ENCODE measurements around the gene CSN3. TPM values are rescaled to one million over a fixed set of nuclear protein-coding genes. Genes with fewer than 3 reads are reported as not detected.
"Not testable (repeated sequence)": the region's sequence is repeated elsewhere in the genome, so short reads cannot be mapped to it uniquely, and the experiment has no call there.

The CSN3 gene
- total RNA-seq (2022): not detected in 2 replicates
- Bru-seq, nascent RNA: percentile 13 among the genes with signal in this experiment
- percentile 15 among the genes with signal in this experiment for BruChase-seq, experiment 1, labeled RNA remaining after a 6-hour chase
- BruChase-seq, experiment 2, labeled RNA remaining after a 2-hour chase: percentile 12 among the genes with signal in this experiment
- long read RNA-seq: 0 reads

- H3K27ac Mint-ChIP-seq (ENCODE audit: low read depth, unreplicated experiment); H3K9me3 Mint-ChIP-seq (ENCODE audit: unreplicated experiment); intact Hi-C loops (cut with micrococcal nuclease); H3K4me1 Mint-ChIP-seq (ENCODE audit: insufficient read depth, unreplicated experiment); H3K4me3 Mint-ChIP-seq (ENCODE audit: unreplicated experiment); H3K36me3 Mint-ChIP-seq (ENCODE audit: insufficient read depth, unreplicated experiment); POLR2A ChIA-PET; BruUV-seq (replicated peaks); DNase-seq (ENCODE audit: unreplicated experiment): not testable (repeated sequence)
- peaks cover 11% of the 10 kb centered on the region for H3K27me3 Mint-ChIP-seq (ENCODE audit: insufficient read depth, unreplicated experiment)
- CTCF ChIA-PET: interaction anchor here (0.6 kb wide), 1 partner anchor 328 kb away, joined by 4 read pairs; no protein-coding TSS in a partner anchor
These were observed at the start of gene CSN3 for GRCh38 chr4:70242297-70242696. Gene CSN3, plus strand, starts transcription at chr4:70242597. Its CDS starts 2,223 bp downstream, at chr4:70244820.

GRCh38 chr4:70192895-70193294 lies 49.5 kb upstream of the CSN3 start:
- Mint-ChIP-seq H3K27ac (ENCODE audit: low read depth, unreplicated experiment) (no peak overlapping the region), H3K9me3 (ENCODE audit: unreplicated experiment) (no peaks in the 10 kb centered on the region), H3K27me3 (ENCODE audit: insufficient read depth, unreplicated experiment) (peaks cover 75% of the 10 kb centered on the region), H3K4me1 (ENCODE audit: insufficient read depth, unreplicated experiment) (no peaks in the 10 kb centered on the region), H3K4me3 (ENCODE audit: unreplicated experiment) (no peak overlapping the region), H3K36me3 (ENCODE audit: insufficient read depth, unreplicated experiment) (no peaks in the 10 kb centered on the region)
- DNase-seq (ENCODE audit: unreplicated experiment): no peak
- no peak for TF ChIP-seq CTCF (IDR thresholded peaks at IDR 0.05; ENCODE audit: unreplicated experiment)
- no TSS peak for BruUV-seq (replicated peaks)
- intact Hi-C loops (cut with micrococcal nuclease): no loop called here
- ChIA-PET POLR2A (no interaction called here), CTCF (no interaction called here)

- H3K4me1 Mint-ChIP-seq (ENCODE audit: insufficient read depth, unreplicated experiment): no peaks in the 10 kb centered on the region
- no peak within 1 kb of the TSS for H3K4me3 Mint-ChIP-seq (ENCODE audit: unreplicated experiment)
- H3K27ac Mint-ChIP-seq (ENCODE audit: low read depth, unreplicated experiment): no peak within 1 kb of the TSS
- no TSS peak for BruUV-seq (replicated peaks)
- no peak for DNase-seq (ENCODE audit: unreplicated experiment)
- TF ChIP-seq CTCF (IDR thresholded peaks at IDR 0.05; ENCODE audit: unreplicated experiment): no peak
- no peaks in the 10 kb centered on the region for H3K36me3 Mint-ChIP-seq (ENCODE audit: insufficient read depth, unreplicated experiment)
- ChIA-PET POLR2A (no interaction called here), CTCF (no interaction called here)
- no peaks in the 10 kb centered on the region for H3K9me3 Mint-ChIP-seq (ENCODE audit: unreplicated experiment)
- peaks cover 49% of the 10 kb centered on the region for H3K27me3 Mint-ChIP-seq (ENCODE audit: insufficient read depth, unreplicated experiment)
- intact Hi-C loops (cut with micrococcal nuclease): no loop called here
These were observed 47.0 kb upstream of the CSN3 start, which contains the start of gene ODAM for GRCh38 chr4:70195425-70195824. Gene ODAM, plus strand, starts transcription at chr4:70195725. Its CDS starts 819 bp downstream, at chr4:70196544.

GRCh38 chr4:70196857-70197256 lies 45.5 kb upstream of the CSN3 start:
- intact Hi-C loops (cut with micrococcal nuclease): no loop called here
- POLR2A ChIA-PET: interaction anchor here (0.9 kb wide), 1 partner anchor 295 kb away, joined by 3 read pairs; no protein-coding TSS in a partner anchor
- peak; percentile 12 for DNase-seq (ENCODE audit: unreplicated experiment)
- no peaks in the 10 kb centered on the region for H3K9me3 Mint-ChIP-seq (ENCODE audit: unreplicated experiment)
- no peak overlapping the region for H3K4me3 Mint-ChIP-seq (ENCODE audit: unreplicated experiment)
- no peaks in the 10 kb centered on the region for H3K36me3 Mint-ChIP-seq (ENCODE audit: insufficient read depth, unreplicated experiment)
- H3K27me3 Mint-ChIP-seq (ENCODE audit: insufficient read depth, unreplicated experiment): peaks cover 44% of the 10 kb centered on the region
- H3K4me1 Mint-ChIP-seq (ENCODE audit: insufficient read depth, unreplicated experiment): no peaks in the 10 kb centered on the region
- no peak overlapping the region for H3K27ac Mint-ChIP-seq (ENCODE audit: low read depth, unreplicated experiment)
- CTCF ChIA-PET: interaction anchor here (0.6 kb wide), 1 partner anchor 15 kb away, joined by 3 read pairs; no protein-coding TSS in a partner anchor
- TF ChIP-seq CTCF (IDR thresholded peaks at IDR 0.05; ENCODE audit: unreplicated experiment): no peak
- BruUV-seq (replicated peaks): no TSS peak

Measured in MCF 10A (cell line).